ENCODE results near the gene LRP8.

The LRP8 gene

GRCh38 chr1:53372501-53372951 is 44.7 kb upstream of the LRP8 start:
- no peak for TF ChIP-seq CTCF (conservative IDR thresholded peaks at IDR 0.05; ENCODE audit: low read depth)
- ChIA-PET CTCF (interaction anchor here (0.5 to 1.3 kb wide), 4 partner anchors 20 to 675 kb away, joined by 3 to 6 read pairs (median 4); no protein-coding TSS in a partner anchor), POLR2A (ENCODE audit: low non-redundant PET) (no interaction called here)
- DNase-seq (ENCODE audit: low spot score): no peak
- H3K27ac ChIP-seq: no peak overlapping the region

DNA sequence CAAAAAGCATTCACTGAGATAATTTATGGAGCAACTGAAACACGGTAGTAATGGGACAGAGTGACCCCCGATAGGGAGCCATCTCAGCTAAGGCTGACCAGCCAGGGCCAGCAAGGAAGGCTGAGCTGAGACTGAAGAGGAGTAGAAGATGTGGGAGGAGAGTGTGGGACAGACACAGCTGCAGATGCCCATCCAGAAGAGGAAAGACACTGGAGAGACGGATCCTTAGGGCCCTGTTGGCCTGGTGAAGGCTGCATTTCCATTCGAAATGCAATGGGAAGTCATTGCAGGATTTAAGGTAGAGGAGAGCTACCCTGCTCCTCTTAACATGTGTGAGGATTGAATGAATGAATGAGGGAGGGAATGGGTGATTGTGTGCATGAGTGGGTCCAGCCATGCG is 44.0 kb upstream of the LRP8 start:
- no peak for DNase-seq (ENCODE audit: low spot score)
- ChIA-PET CTCF (interaction anchor here (0.7 to 1.3 kb wide), 3 partner anchors 21 to 675 kb away, joined by 3 to 6 read pairs (median 3); no protein-coding TSS in a partner anchor), POLR2A (ENCODE audit: low non-redundant PET) (no interaction called here)
- H3K27ac ChIP-seq: no peak overlapping the region
- no peak for TF ChIP-seq CTCF (conservative IDR thresholded peaks at IDR 0.05; ENCODE audit: low read depth)

DNA sequence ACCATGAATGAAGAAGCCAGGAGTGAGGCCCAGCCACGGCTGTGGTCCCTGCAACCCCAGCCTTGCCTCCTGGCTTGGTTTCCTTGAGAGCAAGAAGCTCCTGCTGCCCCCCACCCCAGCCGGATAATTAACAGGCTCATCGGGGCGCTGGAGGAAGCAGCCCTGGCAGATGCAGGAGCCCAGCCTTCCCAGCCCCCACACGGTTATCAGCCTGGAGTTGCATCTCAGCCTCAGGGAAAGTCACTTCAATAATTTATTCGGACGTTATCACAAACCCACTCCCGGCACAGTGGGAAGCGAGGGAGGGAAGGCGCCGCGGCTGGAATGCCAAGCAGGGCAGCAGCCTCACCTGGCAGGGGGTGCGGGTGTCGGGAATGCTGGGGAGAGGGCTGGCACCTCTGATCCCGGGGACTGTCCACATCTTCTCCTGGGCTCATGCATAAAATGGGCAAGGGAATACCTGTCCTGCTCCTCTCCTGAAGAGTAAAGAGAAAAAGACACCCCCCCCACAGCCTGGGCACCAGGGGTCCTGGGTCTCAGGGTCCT is 43.3 kb upstream of the LRP8 start:
- no peak for DNase-seq (ENCODE audit: low spot score)
- no peak overlapping the region for H3K27ac ChIP-seq
- POLR2A ChIA-PET (ENCODE audit: low non-redundant PET): no interaction called here
- CTCF ChIA-PET: no interaction called here
- no peak for TF ChIP-seq CTCF (conservative IDR thresholded peaks at IDR 0.05; ENCODE audit: low read depth)

- POLR2A ChIA-PET (ENCODE audit: low non-redundant PET): no interaction called here
- TF ChIP-seq CTCF (conservative IDR thresholded peaks at IDR 0.05; ENCODE audit: low read depth): no peak
- no peak overlapping the region for H3K27ac ChIP-seq
- DNase-seq (ENCODE audit: low spot score): no peak
- CTCF ChIA-PET: interaction anchor here (0.8 kb wide), 1 partner anchor 50 kb away, joined by 4 read pairs; no protein-coding TSS in a partner anchor
These were observed 42.6 kb upstream of the LRP8 start for GRCh38 chr1:53370369-53370961.

DNA sequence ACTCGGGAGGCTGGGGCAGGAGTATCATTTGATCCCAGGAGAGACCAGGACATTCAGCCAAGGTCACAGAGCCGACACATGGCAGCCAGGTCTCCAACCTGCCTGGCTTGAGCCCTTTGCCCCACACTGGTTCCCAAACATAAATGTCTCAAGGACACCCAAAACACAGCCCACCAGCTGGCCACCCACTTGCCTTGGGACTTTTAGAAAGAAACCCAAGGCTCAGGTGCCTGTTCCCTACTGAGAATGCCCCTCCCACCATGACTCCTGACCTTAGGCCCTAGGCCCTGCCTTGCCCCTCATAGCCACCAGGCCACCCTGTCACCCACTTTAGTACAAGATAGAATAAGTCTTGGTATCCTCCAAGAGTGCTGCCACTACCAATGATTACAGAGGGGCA is 41.9 kb upstream of the LRP8 start:
- ChIA-PET POLR2A (ENCODE audit: low non-redundant PET) (no interaction called here), CTCF (interaction anchor here (0.6 to 0.8 kb wide), 2 partner anchors 29 to 49 kb away, joined by 3 to 4 read pairs; no protein-coding TSS in a partner anchor)
- DNase-seq (ENCODE audit: low spot score): no peak
- no peak for TF ChIP-seq CTCF (conservative IDR thresholded peaks at IDR 0.05; ENCODE audit: low read depth)
- H3K27ac ChIP-seq: no peak overlapping the region

GRCh38 chr1:53369034-53369750 is 41.3 kb upstream of the LRP8 start:
- H3K27ac ChIP-seq: no peak overlapping the region
- no peak for TF ChIP-seq CTCF (conservative IDR thresholded peaks at IDR 0.05; ENCODE audit: low read depth)
- no peak for DNase-seq (ENCODE audit: low spot score)
- POLR2A ChIA-PET (ENCODE audit: low non-redundant PET): no interaction called here
- CTCF ChIA-PET: interaction anchor here (0.6 kb wide), 1 partner anchor 29 kb away, joined by 3 read pairs; no protein-coding TSS in a partner anchor

All from RWPE1 (cell line).